Endothelial cell of umbilical vein (primary cell): ENCODE data around the gene DIPK1C. TPM values are rescaled to one million over a fixed set of nuclear protein-coding genes. Genes with fewer than 3 reads are reported as not detected.

Experiments used
- BruUV-seq: library from RNA; stranded (reverse); fragments of 400-500 nt; replicated peaks from 2 replicates; lab custom pipeline; 2021; lab: Mats Ljungman, UMichigan
- CTCF ChIA-PET: fragments of 300-600, 350-600 bp; sonication (Branson Sonifier 250); formaldehyde crosslinking; loops from one replicate; lab custom pipeline; 2021; ENCODE audit warnings: antibody characterized with exemption, inconsistent platforms; lab: Charles Lee
- POLR2A ChIA-PET: fragments of 300-600, 350-600 bp; sonication (Branson Sonifier 250); formaldehyde crosslinking; loops from one replicate; lab custom pipeline; 2021; ENCODE audit warnings: antibody characterized with exemption, inconsistent platforms; lab: Charles Lee
- DNase-seq: peaks from one replicate; pipeline ENCODE4 v3.0.0-alpha.2; 2011; ENCODE audit warnings: low read depth, low spot score
- FAIRE-seq: peaks from 2 replicates; lab custom pipeline; 2011; peaks lifted over from hg19 to GRCh38; lab: Jason Lieb, UNC
- H2AFZ ChIP-seq: 2 replicates; pipeline ENCODE4 v1.6.0; 2012; ENCODE audit warnings: low read depth, low read length, control low read depth, inconsistent platforms
- H3K27ac ChIP-seq: 2 replicates; pipeline ENCODE4 v1.5.1; 2011; ENCODE audit warnings: low read depth, mild to moderate bottlenecking, control low read depth, low read length, moderate library complexity; ENCODE audit not compliant: insufficient read depth
- H3K27me3 ChIP-seq, 2 experiments: 2 replicates each; pipeline versions ENCODE4 v1.6.0 to v1.6.1; 2011; ENCODE audit warnings: low read length in 2 of 2, mixed read lengths in 1 of 2; ENCODE audit not compliant: control insufficient read depth in 2 of 2, insufficient read depth in 2 of 2
- H3K36me3 ChIP-seq, 2 experiments: 2 replicates in 1 of 2; 3 replicates in 1 of 2; pipeline ENCODE4 v1.5.1; 2011; ENCODE audit warnings: low read length in 2 of 2, mild to moderate bottlenecking in 1 of 2, moderate library complexity in 1 of 2; ENCODE audit not compliant: control insufficient read depth in 2 of 2, insufficient read depth in 2 of 2; ENCODE audit errors: extremely low read depth in 1 of 2
- H3K4me1 ChIP-seq: 3 replicates; pipeline ENCODE4 v1.5.1; 2011; ENCODE audit warnings: mild to moderate bottlenecking, low read length; ENCODE audit not compliant: control insufficient read depth, insufficient read depth; ENCODE audit errors: extremely low read depth
- H3K4me2 ChIP-seq: 2 replicates; pipeline ENCODE4 v1.6.1; 2011; ENCODE audit warnings: low read length, control low read depth, mixed read lengths; ENCODE audit not compliant: insufficient read depth
- H3K4me3 ChIP-seq, 3 experiments: fragments of 200-600 bp in 1 of 3; sonication (generic), shearing (Covaris generic) in 1 of 3; replicated peaks in 1 of 3; 2 replicates each; pipeline ENCODE4 v1.5.1; 2011 to 2016; ENCODE audit warnings: control low read depth in 3 of 3, low read length in 3 of 3, mild to moderate bottlenecking in 2 of 3, inconsistent platforms in 1 of 3, low read depth in 1 of 3, moderate library complexity in 1 of 3; ENCODE audit not compliant: insufficient read depth in 1 of 3
- H3K79me2 ChIP-seq: 2 replicates; pipeline ENCODE4 v1.6.0; 2012; ENCODE audit warnings: low read length, inconsistent platforms; ENCODE audit not compliant: control insufficient read depth, insufficient read depth
- H3K9ac ChIP-seq: replicated peaks from 2 replicates; pipeline ENCODE3; 2011; ENCODE audit warnings: low read length, control low read depth; ENCODE audit not compliant: insufficient read depth; ENCODE audit errors: extremely low read depth
- H3K9me1 ChIP-seq: replicated peaks from 3 replicates; pipeline ENCODE4 v1.6.0; 2011; ENCODE audit warnings: mild to moderate bottlenecking, low read length; ENCODE audit not compliant: control insufficient read depth, insufficient read depth; ENCODE audit errors: extremely low read depth
- H3K9me3 ChIP-seq: replicated peaks from 2 replicates; pipeline ENCODE4 v1.5.1; 2012; ENCODE audit warnings: low read length, inconsistent platforms; ENCODE audit not compliant: control insufficient read depth, insufficient read depth
- H4K20me1 ChIP-seq: replicated peaks from 2 replicates; pipeline ENCODE3; 2011; ENCODE audit warnings: mild to moderate bottlenecking, low read length; ENCODE audit not compliant: control insufficient read depth, insufficient read depth; ENCODE audit errors: extremely low read depth
- EZH2 ChIP-seq: IDR thresholded peaks from 2 replicates; pipeline ENCODE4 v1.6.1; 2012; ENCODE audit warnings: borderline replicate concordance, low read depth, mild to moderate bottlenecking, moderate library complexity, low read length, inconsistent platforms; ENCODE audit not compliant: severe bottlenecking
- GATA2 ChIP-seq: IDR thresholded peaks from 2 replicates; pipeline ENCODE4 v1.7.0; 2011; ENCODE audit warnings: low read depth, mild to moderate bottlenecking, moderate library complexity, mixed read lengths, low read length; ENCODE audit not compliant: insufficient read length, insufficient read depth
- POLR2A ChIP-seq: IDR thresholded peaks from 2 replicates; pipeline ENCODE4 v1.6.1; 2012; ENCODE audit warnings: low read depth, mild to moderate bottlenecking, control low read depth, low read length
- POLR2AphosphoS5 ChIP-seq: IDR thresholded peaks from 2 replicates; pipeline ENCODE4 v1.6.1; 2012; ENCODE audit warnings: low read depth, mild to moderate bottlenecking, control low read depth, low read length, moderate library complexity; ENCODE audit not compliant: insufficient read depth
- dilution Hi-C: fragments of 300-500 bp; cut with MboI; formaldehyde crosslinking; loops from one replicate; pipeline ENCODE4 v1.15.0; 2019; ENCODE audit warnings: low sequenced_read_pairs; ENCODE audit not compliant: extremely low pct_ligation_motif_present
- intact Hi-C: fragments of 100-400 bp; cut with micrococcal nuclease; formaldehyde crosslinking; loops from one replicate; pipeline ENCODE4 v1.10.0; 2022
- polyA plus RNA-seq, 4 experiments: library from polyadenylated mRNA; depleted of rRNA in 3 of 4; stranded (reverse) in 3 of 4; unstranded in 1 of 4; fragments of >200 nt; gene quantifications; 2 replicates each; pipeline versions ENCODE4 v1.2.1 to v1.2.3, GENCODE V29; 2011 to 2012; ENCODE audit warnings: missing spikeins in 1 of 4
- total RNA-seq: library from RNA; stranded (reverse); gene quantifications from 2 replicates; pipeline ENCODE4 v1.2.3, GENCODE V29; 2021

The DIPK1C gene
- total and polyA plus RNA-seq, 2 donors (not counting 3 experiments of a cell fraction or from before 2014, with no cell fraction given), result not detected

DNA sequence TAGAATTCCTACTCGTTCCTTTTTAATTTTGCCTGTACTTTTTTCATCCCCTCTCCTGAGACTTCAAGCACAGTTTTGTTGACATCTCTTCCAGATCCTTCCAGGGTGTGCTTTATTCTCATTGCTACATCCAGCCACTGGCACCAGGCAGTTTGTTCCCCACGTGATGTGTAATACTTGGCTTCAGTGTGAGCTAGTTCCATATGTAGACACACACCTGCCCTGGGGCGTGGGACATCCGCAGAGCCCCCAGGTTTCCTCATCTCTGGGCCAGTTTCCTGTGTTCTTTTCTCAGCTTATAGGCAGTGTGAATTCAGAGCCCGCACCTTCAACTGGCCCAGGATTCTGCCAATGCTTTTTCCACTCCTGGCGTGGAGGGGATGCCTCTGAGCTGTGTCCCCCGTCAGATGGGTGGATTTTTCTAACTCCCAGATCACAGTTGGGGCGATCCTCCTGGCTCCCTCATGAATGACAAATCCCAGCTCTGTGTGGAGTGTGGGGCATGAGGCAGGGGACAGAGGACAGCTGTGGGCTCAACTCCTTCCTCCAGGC is 46.6 kb downstream of the DIPK1C start:
- intact Hi-C loops, result no loop called here
- CTCF ChIA-PET, result no interaction called here

DNA sequence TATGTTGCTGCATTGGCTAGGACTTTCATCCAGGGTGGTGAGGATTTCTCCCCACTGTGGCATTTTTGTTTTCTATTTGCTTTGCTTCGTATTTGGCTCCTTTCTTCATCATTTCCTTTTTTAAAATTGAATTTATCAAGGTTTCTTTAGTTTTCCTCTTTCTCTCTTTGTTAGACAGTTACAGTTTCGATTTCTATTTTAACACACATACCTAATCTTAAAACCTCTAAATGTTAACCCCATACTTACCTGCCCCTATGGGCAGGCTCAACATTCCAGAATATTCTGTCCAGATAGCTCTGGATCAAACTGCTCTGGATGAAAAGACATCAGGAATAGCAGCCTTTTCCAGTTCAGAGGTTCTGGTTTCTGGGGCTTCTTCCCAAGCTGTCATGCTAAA is 49.2 kb downstream of the DIPK1C start:
- Histone ChIP-seq H3K4me2 (no peak overlapping the region), H3K27me3 (no peaks in the 10 kb centered on the region), H3K4me1 (no peaks in the 10 kb centered on the region), H4K20me1 (no peaks in the 10 kb centered on the region), H3K27ac (no peak overlapping the region), H2AFZ (no peak overlapping the region), H3K9ac (no peak overlapping the region), H3K4me3 (no peak overlapping the region), H3K9me1 (no peaks in the 10 kb centered on the region), H3K9me3 (no peaks in the 10 kb centered on the region), H3K36me3 (no peaks in the 10 kb centered on the region), H3K79me2 (no peaks in the 10 kb centered on the region)
- DNase-seq (no peak), FAIRE-seq (no peak)
- intact Hi-C loops (loop anchor here (10.0 kb wide), 1 partner anchor 57 kb away; no protein-coding TSS in a partner anchor), dilution Hi-C loops (no loop called here)
- TF ChIP-seq EZH2 (no peak), POLR2AphosphoS5 (no peak), POLR2A (no peak), GATA2 (no peak)
- ChIA-PET CTCF (interaction anchor here (1.1 kb wide), 1 partner anchor 11 kb away, joined by 3 read pairs; no protein-coding TSS in a partner anchor), POLR2A (no interaction called here)
- BruUV-seq, result no TSS peak

More for the DNA sequence above, 46.6 kb downstream of the DIPK1C start:
- Histone ChIP-seq H3K27me3 (no peaks in the 10 kb centered on the region), H3K9ac (no peak overlapping the region), H3K4me2 (no peak overlapping the region), H3K9me3 (no peaks in the 10 kb centered on the region), H2AFZ (no peak overlapping the region), H3K4me1 (no peaks in the 10 kb centered on the region), H3K79me2 (no peaks in the 10 kb centered on the region), H3K9me1 (no peaks in the 10 kb centered on the region), H3K4me3 (no peak overlapping the region), H3K27ac (no peak overlapping the region), H3K36me3 (no peaks in the 10 kb centered on the region), H4K20me1 (no peaks in the 10 kb centered on the region)
- POLR2A ChIA-PET, result no interaction called here
- no peak for DNase-seq
- TF ChIP-seq GATA2, result no peak
- BruUV-seq, result no TSS peak
- dilution Hi-C loops, result no loop called here
- FAIRE-seq, result no peak
